ENCODE results near the gene GJB4.
"Not testable (repeated sequence)": the region's sequence is repeated elsewhere in the genome, so short reads cannot be mapped to it uniquely, and the experiment has no call there.

Gene GJB4

DNA sequence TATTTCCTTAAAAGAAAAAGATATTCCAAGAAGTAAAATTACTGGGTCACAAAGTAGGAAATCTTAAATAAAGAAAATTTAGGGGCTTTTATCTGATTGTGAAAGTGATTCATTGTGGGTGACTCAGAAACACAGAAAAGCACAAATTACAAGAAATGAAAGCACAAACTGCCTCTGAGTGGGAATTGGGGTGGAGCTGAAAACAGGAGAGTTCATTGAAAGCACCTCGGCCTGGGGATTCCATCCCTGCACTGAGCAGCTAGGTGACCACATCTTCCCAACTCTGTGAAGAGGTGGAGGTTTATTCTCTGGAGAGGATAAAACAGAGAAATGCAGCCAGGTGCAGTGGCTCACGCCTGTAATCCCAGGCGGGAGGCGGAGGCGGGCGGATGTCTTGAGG, 40.7 kb downstream of the GJB4 start:
- peak; percentile 46 to 75 (median 50) for DNase-seq

DNA sequence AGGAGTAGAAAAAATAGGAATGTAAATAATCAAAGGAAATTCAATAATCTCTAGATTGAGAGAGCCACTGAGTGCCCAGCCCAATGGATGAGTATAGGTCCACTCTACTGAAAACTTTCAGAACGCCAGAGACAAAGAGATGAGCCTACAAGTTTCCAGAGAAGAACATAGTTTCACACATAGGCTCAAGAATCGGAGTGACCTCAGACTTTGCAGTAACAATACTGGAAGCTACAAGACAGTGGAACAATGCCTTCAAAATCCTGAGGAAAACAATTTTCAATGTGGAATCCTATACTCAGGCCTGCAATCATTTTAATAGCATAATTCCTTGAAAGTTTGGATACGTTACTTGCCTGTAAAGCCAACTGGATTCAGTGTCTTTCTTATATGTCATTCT, 44.2 kb downstream of the GJB4 start:
- DNase-seq: no peak

DNA sequence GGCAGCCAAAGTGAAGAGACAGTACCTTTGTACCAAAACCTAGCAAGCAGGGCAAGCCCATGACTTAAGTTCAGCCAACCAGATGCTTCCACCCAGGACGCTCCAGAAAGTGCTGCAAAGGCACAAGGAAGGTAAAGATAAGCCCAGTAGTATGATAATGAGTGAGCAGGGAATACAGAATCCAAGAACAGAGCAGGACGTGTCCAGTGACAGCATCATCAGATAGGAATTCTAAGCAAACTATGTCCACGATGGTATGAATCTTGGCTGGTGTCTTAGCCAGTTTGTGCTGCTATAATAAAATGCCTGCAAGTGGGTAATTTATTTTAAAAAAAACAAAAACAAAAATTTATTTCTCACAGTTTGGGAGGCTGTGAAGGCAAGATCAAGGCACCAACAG, 46.9 kb downstream of the GJB4 start:
- DNase-seq: no peak

DNA sequence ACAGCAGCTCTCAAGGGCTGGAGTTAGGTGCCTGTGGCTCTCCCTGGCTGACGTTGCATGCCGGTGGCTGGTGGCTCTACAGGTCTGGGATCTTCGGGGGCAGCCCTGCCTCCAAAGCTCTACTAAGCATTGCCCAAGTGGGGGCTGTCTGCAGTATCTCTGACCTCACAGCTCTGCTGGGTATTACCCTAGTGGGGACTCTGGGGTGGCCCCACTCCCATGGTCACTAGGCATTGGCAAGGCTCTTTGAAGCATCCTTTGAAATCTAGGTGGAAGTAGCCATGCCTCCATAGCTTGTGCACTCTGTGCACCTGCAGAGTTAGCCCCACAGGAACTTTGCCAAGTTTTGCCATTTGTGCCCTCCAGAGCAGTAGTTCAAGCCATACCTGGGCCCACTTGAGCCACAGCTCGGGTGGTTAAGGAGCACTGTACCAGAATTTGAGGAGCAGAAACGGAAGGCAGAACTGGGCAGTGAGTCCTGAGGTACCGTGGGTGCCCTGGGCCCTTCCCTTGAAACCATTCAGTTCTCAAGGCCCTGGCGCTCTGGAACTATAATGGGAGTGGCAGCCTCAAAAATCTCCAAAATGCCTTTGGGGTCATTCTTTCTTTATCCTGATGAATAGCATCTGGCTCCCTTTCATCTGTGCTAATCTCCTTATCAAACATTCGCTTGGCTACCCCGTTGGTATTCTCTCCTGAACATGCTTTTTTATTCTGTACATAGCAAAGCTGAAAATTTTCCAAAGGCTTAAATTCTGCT, 48.7 kb downstream of the GJB4 start:
- no peak for DNase-seq

DNA sequence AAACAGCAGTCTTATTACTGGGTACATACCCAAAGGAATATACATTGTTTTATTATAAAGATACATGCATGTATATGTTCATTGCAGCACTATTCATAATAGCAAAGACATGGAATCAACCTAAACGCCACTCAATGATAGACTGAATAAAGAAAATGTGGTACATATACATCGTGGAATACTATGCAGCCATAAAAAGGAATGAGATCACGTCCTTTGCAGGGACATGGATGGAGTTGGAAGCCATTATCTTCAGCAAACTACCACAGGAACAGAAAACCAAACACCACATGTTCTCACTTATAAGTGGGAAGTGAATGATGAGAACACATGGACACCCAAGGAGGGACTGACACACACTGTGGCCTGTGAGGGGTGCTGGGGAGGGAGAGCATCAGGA, 51.2 kb downstream of the GJB4 start:
- DNase-seq: not testable (repeated sequence)

Measured in suppressor macrophage treated with lipopolysaccharide for 1 hour (primary cell).